Loucy (cell line): ENCODE measurements around the gene SMC1B.

Experiments used
- H2AFZ ChIP-seq: fragments of 200-600 bp; sonication (generic); 2 replicates; pipeline ENCODE4 v1.6.0; 2016; ENCODE audit warnings: antibody characterized with exemption, mild to moderate bottlenecking, low read length, moderate library complexity
- H3F3A ChIP-seq: fragments of 200-600 bp; 2 replicates; pipeline ENCODE4 v1.6.0; 2016; ENCODE audit warnings: antibody characterized with exemption, low read depth, mild to moderate bottlenecking
- H3K27me3 ChIP-seq: fragments of 200-600 bp; sonication (generic); 2 replicates; pipeline ENCODE4 v1.6.1; 2014; ENCODE audit warnings: low read length, mild to moderate bottlenecking; ENCODE audit not compliant: insufficient read depth, poor library complexity, severe bottlenecking
- H3K36me3 ChIP-seq: fragments of 200-600 bp; sonication (generic); 2 replicates; pipeline ENCODE4 v1.6.1; 2016; ENCODE audit warnings: low read length; ENCODE audit not compliant: insufficient read depth
- H3K4me1 ChIP-seq: fragments of 200-600 bp; sonication (generic); 2 replicates; pipeline ENCODE4 v1.5.1; 2014; ENCODE audit warnings: low read length, mild to moderate bottlenecking; ENCODE audit not compliant: insufficient read depth, poor library complexity, severe bottlenecking
- H3K4me2 ChIP-seq: fragments of 200-600 bp; sonication (generic); 2 replicates; pipeline ENCODE4 v1.6.0; 2014; ENCODE audit warnings: antibody characterized with exemption, low read length, low read depth, mild to moderate bottlenecking; ENCODE audit not compliant: poor library complexity, severe bottlenecking
- H3K4me3 ChIP-seq: fragments of 200-600 bp; sonication (generic); 2 replicates; pipeline ENCODE4 v1.5.1; 2014; ENCODE audit warnings: low read length, mild to moderate bottlenecking, mixed read lengths; ENCODE audit not compliant: poor library complexity, severe bottlenecking
- H3K79me2 ChIP-seq: fragments of 200-600 bp; sonication (generic); 2 replicates; pipeline ENCODE4 v1.6.1; 2014; ENCODE audit warnings: low read length; ENCODE audit not compliant: insufficient read depth
- H3K9ac ChIP-seq: fragments of 200-600 bp; sonication (generic); 2 replicates; pipeline ENCODE4 v1.6.0; 2014; ENCODE audit warnings: mild to moderate bottlenecking, low read depth, low read length, moderate library complexity; ENCODE audit not compliant: poor library complexity, severe bottlenecking
- H3K9me2 ChIP-seq: fragments of 200-600 bp; sonication (generic); replicated peaks from 2 replicates; pipeline ENCODE4 v1.6.1; 2016; ENCODE audit warnings: low read depth, low read length, mixed read lengths
- H3K9me3 ChIP-seq: fragments of 200-600 bp; sonication (generic); 2 replicates; pipeline ENCODE4 v1.6.1; 2014; ENCODE audit warnings: mild to moderate bottlenecking, antibody characterized with exemption, low read length, low read depth; ENCODE audit not compliant: insufficient read depth
- H4K20me1 ChIP-seq: fragments of 200-600 bp; sonication (generic); 2 replicates; pipeline ENCODE4 v1.6.0; 2014; ENCODE audit warnings: antibody characterized with exemption, low read length, mild to moderate bottlenecking; ENCODE audit not compliant: insufficient read depth, poor library complexity, severe bottlenecking
- EZH2phosphoT487 ChIP-seq: fragments of 200-600 bp; IDR thresholded peaks from 2 replicates; pipeline ENCODE4 v1.6.1; 2018; ENCODE audit warnings: antibody characterized with exemption, mild to moderate bottlenecking, moderate library complexity, borderline replicate concordance
- TF ChIP-seq, protein P1 (sequence below): fragments of 200-600 bp; sonication (generic); conservative IDR thresholded peaks from 2 replicates; pipeline ENCODE4 v1.5.1; 2014; ENCODE audit warnings: mild to moderate bottlenecking, antibody characterized with exemption, low read length

The SMC1B gene

GRCh38 chr22:45428391-45429385 is 15.3 kb upstream of the SMC1B start:
- H3K4me2 ChIP-seq: no peak overlapping the region
- TF ChIP-seq, protein P1, sequence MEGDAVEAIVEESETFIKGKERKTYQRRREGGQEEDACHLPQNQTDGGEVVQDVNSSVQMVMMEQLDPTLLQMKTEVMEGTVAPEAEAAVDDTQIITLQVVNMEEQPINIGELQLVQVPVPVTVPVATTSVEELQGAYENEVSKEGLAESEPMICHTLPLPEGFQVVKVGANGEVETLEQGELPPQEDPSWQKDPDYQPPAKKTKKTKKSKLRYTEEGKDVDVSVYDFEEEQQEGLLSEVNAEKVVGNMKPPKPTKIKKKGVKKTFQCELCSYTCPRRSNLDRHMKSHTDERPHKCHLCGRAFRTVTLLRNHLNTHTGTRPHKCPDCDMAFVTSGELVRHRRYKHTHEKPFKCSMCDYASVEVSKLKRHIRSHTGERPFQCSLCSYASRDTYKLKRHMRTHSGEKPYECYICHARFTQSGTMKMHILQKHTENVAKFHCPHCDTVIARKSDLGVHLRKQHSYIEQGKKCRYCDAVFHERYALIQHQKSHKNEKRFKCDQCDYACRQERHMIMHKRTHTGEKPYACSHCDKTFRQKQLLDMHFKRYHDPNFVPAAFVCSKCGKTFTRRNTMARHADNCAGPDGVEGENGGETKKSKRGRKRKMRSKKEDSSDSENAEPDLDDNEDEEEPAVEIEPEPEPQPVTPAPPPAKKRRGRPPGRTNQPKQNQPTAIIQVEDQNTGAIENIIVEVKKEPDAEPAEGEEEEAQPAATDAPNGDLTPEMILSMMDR: no peak
- TF ChIP-seq EZH2phosphoT487: no peak
- no peaks in the 10 kb centered on the region for H3F3A ChIP-seq

DNA sequence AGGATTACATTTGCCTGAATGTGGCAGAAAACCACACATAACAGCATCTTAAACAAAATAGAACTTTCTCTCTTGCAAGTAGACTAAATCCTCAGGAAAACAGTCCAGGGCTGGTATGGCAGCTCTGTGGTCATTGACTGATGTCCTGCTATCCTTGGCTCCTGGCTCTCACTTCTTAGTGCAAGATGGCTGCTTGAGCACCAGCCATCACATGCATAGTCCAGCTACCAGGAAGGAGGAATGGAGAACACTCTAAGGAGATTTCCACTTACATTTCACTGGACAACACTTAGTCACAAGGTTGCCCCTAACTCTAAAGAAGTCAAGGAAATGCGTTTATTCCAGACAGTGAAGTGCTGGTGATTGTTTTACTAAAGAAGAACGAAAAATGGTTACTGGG is 13.7 kb upstream of the SMC1B start:
- no peak overlapping the region for H3K9ac ChIP-seq
- no peaks in the 10 kb centered on the region for H3K79me2 ChIP-seq
- no peaks in the 10 kb centered on the region for H3F3A ChIP-seq
- no peak for TF ChIP-seq EZH2phosphoT487
- TF ChIP-seq, protein P1: no peak
- no peak overlapping the region for H3K4me3 ChIP-seq
- no peaks in the 10 kb centered on the region for H4K20me1 ChIP-seq
- no peak overlapping the region for H3K4me2 ChIP-seq
- no peaks in the 10 kb centered on the region for H3K27me3 ChIP-seq
- H3K36me3 ChIP-seq: no peaks in the 10 kb centered on the region
- no peaks in the 10 kb centered on the region for H3K4me1 ChIP-seq
- no peak overlapping the region for H2AFZ ChIP-seq
- no peaks in the 10 kb centered on the region for H3K9me3 ChIP-seq
- no peaks in the 10 kb centered on the region for H3K9me2 ChIP-seq

More at GRCh38 chr22:45428391-45429385, 15.3 kb upstream of the SMC1B start:
- Histone ChIP-seq H3K79me2 (no peaks in the 10 kb centered on the region), H3K36me3 (no peaks in the 10 kb centered on the region), H3K9me2 (no peaks in the 10 kb centered on the region), H3K9ac (no peak overlapping the region), H3K4me1 (no peaks in the 10 kb centered on the region), H3K27me3 (no peaks in the 10 kb centered on the region), H4K20me1 (no peaks in the 10 kb centered on the region), H2AFZ (no peak overlapping the region), H3K4me3 (no peak overlapping the region), H3K9me3 (no peaks in the 10 kb centered on the region)

- H2AFZ ChIP-seq: no peak overlapping the region
- no peaks in the 10 kb centered on the region for H3K4me1 ChIP-seq
- no peak overlapping the region for H3K4me3 ChIP-seq
- H3K9ac ChIP-seq: no peak overlapping the region
- H3K4me2 ChIP-seq: no peak overlapping the region
- TF ChIP-seq, protein P1: no peak
- no peak for TF ChIP-seq EZH2phosphoT487
- no peaks in the 10 kb centered on the region for H3K9me2 ChIP-seq
- H3K79me2 ChIP-seq: no peaks in the 10 kb centered on the region
- H3K27me3 ChIP-seq: no peaks in the 10 kb centered on the region
- H3K9me3 ChIP-seq: no peaks in the 10 kb centered on the region
- no peaks in the 10 kb centered on the region for H3F3A ChIP-seq
- no peaks in the 10 kb centered on the region for H4K20me1 ChIP-seq
- H3K36me3 ChIP-seq: no peaks in the 10 kb centered on the region
Measured at GRCh38 chr22:45426387-45426786, 13.0 kb upstream of the SMC1B start.
